ENCODE data around the gene DVL2. TPM values are rescaled to one million over a fixed set of nuclear protein-coding genes. Genes with fewer than 3 reads are reported as not detected.

DVL2 gene
- total and polyA plus RNA-seq, 4 donors: 3.4 to 24.5 (median 11.3) TPM

GRCh38 chr17:7283471-7284216, 49.3 kb upstream of the DVL2 start:
- H3K9me3 ChIP-seq (ENCODE audit: control insufficient read depth in 4 of 4, low read length in 3 of 4): no peaks in the 10 kb centered on the region
- no peak overlapping the region for H3K4me3 ChIP-seq (ENCODE audit: low read depth in 1 of 3, low read length in 3 of 3)
- no peaks in the 10 kb centered on the region for H3K27me3 ChIP-seq (ENCODE audit: control insufficient read depth in 4 of 4, insufficient read depth in 4 of 4, low read length in 3 of 4)
- H3K36me3 ChIP-seq (ENCODE audit: control insufficient read depth in 4 of 4, insufficient read depth in 3 of 4, low read depth in 1 of 4, low read length in 3 of 4): no peaks in the 10 kb centered on the region
- DNase-seq (ENCODE audit: low spot score): no peak
- H3K9ac ChIP-seq (ENCODE audit: low read depth in 1 of 2, low read length in 2 of 2): no peak overlapping the region
- TF ChIP-seq HNF4G (IDR thresholded peaks at IDR 0.05): no peak
- no peak for TF ChIP-seq EGR1 (IDR thresholded peaks at IDR 0.05; ENCODE audit: low read depth in 2 of 2)
- TF ChIP-seq MAX (IDR thresholded peaks at IDR 0.05): no peak
- no peak for TF ChIP-seq FOXA2 (IDR thresholded peaks at IDR 0.05)
- TF ChIP-seq ATF3 (IDR thresholded peaks at IDR 0.05): no peak
- TF ChIP-seq TAF1 (conservative IDR thresholded peaks at IDR 0.05): no peak
- TF ChIP-seq HNF4A (conservative IDR thresholded peaks at IDR 0.05): no peak
- TF ChIP-seq FOXA1 (IDR thresholded peaks at IDR 0.05): no peak
- TF ChIP-seq RXRA (IDR thresholded peaks at IDR 0.05): no peak
- TF ChIP-seq RAD21 (IDR thresholded peaks at IDR 0.05): no peak
- TF ChIP-seq CTCF (IDR thresholded peaks at IDR 0.05; ENCODE audit: low read depth, low read length, missing input control): no peak
- no peak for TF ChIP-seq JUND (IDR thresholded peaks at IDR 0.05)
- no peak for TF ChIP-seq GABPA (IDR thresholded peaks at IDR 0.05 in 1 of 2, conservative IDR thresholded peaks at IDR 0.05 in 1 of 2)
- no peak for TF ChIP-seq SP1 (IDR thresholded peaks at IDR 0.05)
- no peak for TF ChIP-seq YY1 (IDR thresholded peaks at IDR 0.05)
- no peak for TF ChIP-seq ZBTB33 (IDR thresholded peaks at IDR 0.05)
- no peak for TF ChIP-seq REST (IDR thresholded peaks at IDR 0.05)
- H3K27ac ChIP-seq (ENCODE audit: low read depth in 1 of 2, low read length in 2 of 2): no peak overlapping the region
- 90% methylated on average over 18 of the region's 18 CpGs for WGBS
- H3K4me1 ChIP-seq (ENCODE audit: control insufficient read depth in 4 of 4, insufficient read depth in 4 of 4, low read length in 3 of 4): peaks cover 9 to 19% (median 13%) of the 10 kb centered on the region in 4 donors
